ENCODE results near the gene TRIM66. TPM values are rescaled to one million over a fixed set of nuclear protein-coding genes. Genes with fewer than 3 reads are reported as not detected.
A peak's percentile ranks its signal among the peaks of the same experiment; 100 is the strongest.

The TRIM66 gene
- total RNA-seq, 2 donors from 2014 or later: 11.2 to 37.2 TPM

- peaks cover 9 to 26% of the 10 kb centered on the region in 2 donors for H3K36me3 ChIP-seq (replicated peaks in 1 of 2; ENCODE audit: insufficient read depth in 1 of 2, low read depth in 2 of 2)
- H3K27me3 ChIP-seq: no peaks in the 10 kb centered on the region
- TF ChIP-seq CTCF (IDR thresholded peaks at IDR 0.05) (no peak), POLR2A (IDR thresholded peaks at IDR 0.05) (no peak)
- H3K4me1 ChIP-seq: peaks cover 17% of the 10 kb centered on the region
- H3K27ac ChIP-seq: no peak overlapping the region
- ATAC-seq (no peak), DNase-seq (no peak)
- no peak overlapping the region for H3K4me3 ChIP-seq
- 68 to 70% methylated on average over 3 of the region's 3 CpGs for WGBS, 2 donors
- H3K9me3 ChIP-seq: no peaks in the 10 kb centered on the region
- intact Hi-C loops (cut with DNase I): no loop called here
Observed at GRCh38 chr11:8692417-8692816, 10.0 kb upstream of the TRIM66 start.

- Histone ChIP-seq H3K4me1 (peaks cover 25% of the 10 kb centered on the region), H3K27me3 (no peaks in the 10 kb centered on the region), H3K27ac (no peak overlapping the region), H3K4me3 (no peak overlapping the region), H3K9me3 (no peaks in the 10 kb centered on the region), H3K36me3 (replicated peaks in 1 of 2; ENCODE audit: insufficient read depth in 1 of 2, low read depth in 2 of 2) (peaks cover 9 to 26% of the 10 kb centered on the region in 2 donors)
- ATAC-seq (no peak), DNase-seq (no peak)
- TF ChIP-seq POLR2A (IDR thresholded peaks at IDR 0.05) (no peak), CTCF (IDR thresholded peaks at IDR 0.05) (no peak)
- 91 to 93% methylated on average over 6 of the region's 6 CpGs for WGBS, 2 donors
- intact Hi-C loops (cut with DNase I): no loop called here
Observed at GRCh38 chr11:8691601-8692000, 9.1 kb upstream of the TRIM66 start.

GRCh38 chr11:8690374-8691342, 8.2 kb upstream of the TRIM66 start:
- DNase-seq: no peak
- Histone ChIP-seq H3K36me3 (replicated peaks in 1 of 2; ENCODE audit: insufficient read depth in 1 of 2, low read depth in 2 of 2) (peaks cover 9 to 24% of the 10 kb centered on the region in 2 donors), H3K9me3 (no peaks in the 10 kb centered on the region), H3K4me1 (peaks cover 29% of the 10 kb centered on the region), H3K4me3 (no peak overlapping the region), H3K27ac (no peak overlapping the region), H3K27me3 (no peaks in the 10 kb centered on the region)
- TF ChIP-seq POLR2A (IDR thresholded peaks at IDR 0.05): no peak
- TF ChIP-seq CTCF (IDR thresholded peaks at IDR 0.05): no peak
- ATAC-seq: no peak
- 84 to 88% methylated on average over 4 of the region's 4 CpGs for WGBS, 2 donors
- intact Hi-C loops (cut with DNase I): no loop called here

- peaks cover 9 to 27% of the 10 kb centered on the region in 2 donors for H3K36me3 ChIP-seq (replicated peaks in 1 of 2; ENCODE audit: insufficient read depth in 1 of 2, low read depth in 2 of 2)
- H3K27ac ChIP-seq: peak overlapping the region in 1 of 4 donors; percentile 61
- no peak for ATAC-seq
- H3K27me3 ChIP-seq: no peaks in the 10 kb centered on the region
- intact Hi-C loops (cut with DNase I): no loop called here
- no peaks in the 10 kb centered on the region for H3K9me3 ChIP-seq
- TF ChIP-seq CTCF (IDR thresholded peaks at IDR 0.05) (no peak), POLR2A (IDR thresholded peaks at IDR 0.05) (no peak)
- no peak for DNase-seq
- no peak overlapping the region for H3K4me3 ChIP-seq
- 88 to 91% methylated on average over 8 of the region's 8 CpGs for WGBS, 2 donors
- H3K4me1 ChIP-seq: peaks cover 33% of the 10 kb centered on the region
Observed at GRCh38 chr11:8689726-8690255, 7.3 kb upstream of the TRIM66 start.

All from body of pancreas (tissue), 4 donors.